Stomach (tissue), 4 donors: ENCODE measurements around the gene NDUFA3.

Experiments
- EP300 ChIP-seq: sonication (generic); formaldehyde crosslinking; IDR thresholded peaks from one replicate; pipeline ENCODE4 v1.6.1; 2017; ENCODE audit warnings: antibody characterized with exemption
- POLR2AphosphoS5 ChIP-seq, 3 donors: sonication (generic); formaldehyde crosslinking; IDR thresholded peaks; one replicate each; pipeline ENCODE4 v1.6.1; 2016; ENCODE audit warnings: antibody characterized with exemption in 3 of 3
- TF ChIP-seq, protein P1 (sequence below), 7 experiments: fragments of 450-650 bp in 4 of 7; fragments of 200-600 bp in 3 of 7; sonication (generic) in 3 of 7; IDR thresholded peaks; one replicate each; pipeline ENCODE4 v1.5.1; 2016 to 2019; ENCODE audit warnings: antibody characterized with exemption in 7 of 7, control low read depth in 2 of 7, mild to moderate bottlenecking in 1 of 7

- TF ChIP-seq POLR2AphosphoS5 (IDR thresholded peaks at IDR 0.05), result no peak
- no peak for TF ChIP-seq EP300
- TF ChIP-seq, protein P1, sequence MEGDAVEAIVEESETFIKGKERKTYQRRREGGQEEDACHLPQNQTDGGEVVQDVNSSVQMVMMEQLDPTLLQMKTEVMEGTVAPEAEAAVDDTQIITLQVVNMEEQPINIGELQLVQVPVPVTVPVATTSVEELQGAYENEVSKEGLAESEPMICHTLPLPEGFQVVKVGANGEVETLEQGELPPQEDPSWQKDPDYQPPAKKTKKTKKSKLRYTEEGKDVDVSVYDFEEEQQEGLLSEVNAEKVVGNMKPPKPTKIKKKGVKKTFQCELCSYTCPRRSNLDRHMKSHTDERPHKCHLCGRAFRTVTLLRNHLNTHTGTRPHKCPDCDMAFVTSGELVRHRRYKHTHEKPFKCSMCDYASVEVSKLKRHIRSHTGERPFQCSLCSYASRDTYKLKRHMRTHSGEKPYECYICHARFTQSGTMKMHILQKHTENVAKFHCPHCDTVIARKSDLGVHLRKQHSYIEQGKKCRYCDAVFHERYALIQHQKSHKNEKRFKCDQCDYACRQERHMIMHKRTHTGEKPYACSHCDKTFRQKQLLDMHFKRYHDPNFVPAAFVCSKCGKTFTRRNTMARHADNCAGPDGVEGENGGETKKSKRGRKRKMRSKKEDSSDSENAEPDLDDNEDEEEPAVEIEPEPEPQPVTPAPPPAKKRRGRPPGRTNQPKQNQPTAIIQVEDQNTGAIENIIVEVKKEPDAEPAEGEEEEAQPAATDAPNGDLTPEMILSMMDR (IDR thresholded peaks at IDR 0.05), result no peak
These were observed 39.6 kb downstream of the NDUFA3 start for GRCh38 chr19:54142166-54142780.
